ENCODE data around the gene TUBB4A.

DNA sequence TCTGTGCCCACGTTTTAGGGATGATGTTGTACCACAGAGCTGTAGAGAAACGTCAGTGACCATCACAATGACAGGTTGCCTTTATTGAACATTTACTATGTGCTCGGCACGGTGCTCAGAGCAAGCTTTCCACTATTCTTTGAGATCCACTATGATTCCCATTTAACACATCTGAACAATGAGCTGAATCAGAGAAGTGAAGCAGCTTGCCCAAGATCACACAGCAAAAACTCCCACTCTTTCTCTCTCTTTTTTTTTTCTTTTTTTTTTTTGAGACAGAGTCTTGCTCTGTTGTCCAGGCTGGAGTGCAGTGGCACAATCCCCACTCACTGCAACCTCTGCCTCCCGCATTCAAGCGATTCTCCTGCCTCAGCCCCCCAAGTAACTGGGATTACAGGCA, 20.6 kb upstream of the TUBB4A start:
- no peak for TF ChIP-seq CTCF (IDR thresholded peaks at IDR 0.05)
- no peak for TF ChIP-seq POLR2A (IDR thresholded peaks at IDR 0.05)
- no peak for TF ChIP-seq POLR2AphosphoS5 (IDR thresholded peaks at IDR 0.05)
